HUDEP-2 (cell line): ENCODE data around the gene CABP7.
"Not testable (repeated sequence)": the region's sequence is repeated elsewhere in the genome, so short reads cannot be mapped to it uniquely, and the experiment has no call there.

Experiments used
- DNase-seq, 76 experiments: peaks; one replicate each; lab custom pipeline; 2025; ENCODE audit not compliant: unreplicated experiment in 76 of 76; lab: John Stamatoyannopoulos, UW

The CABP7 gene

DNA sequence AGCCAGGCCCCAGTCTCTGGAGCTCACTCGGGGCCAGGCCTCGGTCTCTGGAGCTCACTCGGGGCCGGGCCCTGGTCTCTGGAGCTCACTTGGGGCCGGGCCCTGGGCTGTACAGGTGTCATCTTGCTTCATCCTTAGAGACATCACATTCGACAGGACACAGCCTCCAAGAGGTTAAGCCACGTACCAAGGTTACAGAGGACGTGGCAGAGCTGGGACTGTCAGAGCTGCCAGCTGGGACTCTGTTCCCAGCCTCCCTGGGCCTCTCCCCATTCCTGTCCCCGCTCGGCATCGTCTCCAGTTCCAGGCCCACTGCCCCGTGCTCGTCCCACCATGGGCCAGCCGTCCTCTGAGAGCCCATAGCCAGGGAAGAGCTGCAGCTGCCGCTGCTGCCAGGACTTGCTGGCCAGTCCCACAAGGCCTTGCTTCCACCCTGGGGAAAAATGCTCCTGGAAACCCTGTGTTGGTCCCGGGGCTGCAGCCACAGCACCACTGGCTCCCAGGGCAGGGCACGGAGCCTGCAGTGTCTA lies 19.6 kb downstream of the CABP7 start:
- no peak for DNase-seq

- DNase-seq: no peak
Observed at GRCh38 chr22:29740216-29740615, 20.4 kb downstream of the CABP7 start.

- DNase-seq: no peak
Observed at GRCh38 chr22:29741926-29742325, 22.1 kb downstream of the CABP7 start.

DNA sequence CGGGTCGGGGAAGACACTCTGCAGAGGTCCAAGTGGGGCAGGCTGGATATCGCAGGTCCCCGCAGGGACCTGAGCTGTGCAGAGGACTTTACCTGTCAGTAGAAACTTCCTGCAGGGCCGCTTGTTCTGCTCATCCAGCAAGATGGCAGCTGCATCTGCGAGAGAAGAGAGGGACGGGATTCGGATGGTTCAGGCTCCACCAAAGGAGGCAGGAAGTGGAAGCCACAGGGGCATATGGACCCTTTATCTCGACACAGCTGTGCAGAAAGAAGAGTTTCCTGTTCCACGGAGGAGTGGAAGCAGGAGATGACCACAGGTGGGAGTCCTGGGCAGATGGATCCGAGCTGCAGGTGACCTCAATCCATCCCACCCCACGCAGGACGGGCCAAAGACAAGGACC lies 22.5 kb downstream of the CABP7 start:
- no peak for DNase-seq

- DNase-seq: no peak
Observed at GRCh38 chr22:29744902-29745301, 25.1 kb downstream of the CABP7 start.

GRCh38 chr22:29747832-29748231 lies 28.0 kb downstream of the CABP7 start:
- peak in 7 of 76 experiments; percentile 10 to 32 (median 18) for DNase-seq

GRCh38 chr22:29748248-29748893 lies 28.6 kb downstream of the CABP7 start:
- DNase-seq: no peak

GRCh38 chr22:29750029-29750428 lies 30.2 kb downstream of the CABP7 start:
- DNase-seq: no peak

- peak in 5 of 76 experiments; percentile 10 to 19 (median 14) for DNase-seq
Observed at GRCh38 chr22:29750559-29751538, 31.0 kb downstream of the CABP7 start.

DNA sequence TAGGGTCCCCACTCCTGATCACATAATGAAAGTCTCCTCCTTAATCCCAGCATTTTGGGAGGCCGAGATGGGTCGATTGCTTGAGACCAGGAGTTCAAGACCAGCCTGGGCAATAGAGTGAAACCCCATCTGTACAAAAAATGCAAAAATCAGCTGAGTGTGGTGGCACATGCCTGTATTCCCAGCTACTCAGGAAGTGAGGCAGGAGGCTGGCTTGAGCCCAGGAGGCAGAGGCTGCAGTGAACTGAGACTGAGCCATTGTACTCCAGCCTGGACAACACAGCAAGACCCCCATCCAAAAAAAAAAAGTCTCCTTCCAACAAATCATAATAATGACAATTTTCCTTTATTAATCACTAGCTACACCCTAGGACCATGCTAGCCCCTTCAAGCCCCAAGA lies 31.9 kb downstream of the CABP7 start:
- DNase-seq: no peak

DNA sequence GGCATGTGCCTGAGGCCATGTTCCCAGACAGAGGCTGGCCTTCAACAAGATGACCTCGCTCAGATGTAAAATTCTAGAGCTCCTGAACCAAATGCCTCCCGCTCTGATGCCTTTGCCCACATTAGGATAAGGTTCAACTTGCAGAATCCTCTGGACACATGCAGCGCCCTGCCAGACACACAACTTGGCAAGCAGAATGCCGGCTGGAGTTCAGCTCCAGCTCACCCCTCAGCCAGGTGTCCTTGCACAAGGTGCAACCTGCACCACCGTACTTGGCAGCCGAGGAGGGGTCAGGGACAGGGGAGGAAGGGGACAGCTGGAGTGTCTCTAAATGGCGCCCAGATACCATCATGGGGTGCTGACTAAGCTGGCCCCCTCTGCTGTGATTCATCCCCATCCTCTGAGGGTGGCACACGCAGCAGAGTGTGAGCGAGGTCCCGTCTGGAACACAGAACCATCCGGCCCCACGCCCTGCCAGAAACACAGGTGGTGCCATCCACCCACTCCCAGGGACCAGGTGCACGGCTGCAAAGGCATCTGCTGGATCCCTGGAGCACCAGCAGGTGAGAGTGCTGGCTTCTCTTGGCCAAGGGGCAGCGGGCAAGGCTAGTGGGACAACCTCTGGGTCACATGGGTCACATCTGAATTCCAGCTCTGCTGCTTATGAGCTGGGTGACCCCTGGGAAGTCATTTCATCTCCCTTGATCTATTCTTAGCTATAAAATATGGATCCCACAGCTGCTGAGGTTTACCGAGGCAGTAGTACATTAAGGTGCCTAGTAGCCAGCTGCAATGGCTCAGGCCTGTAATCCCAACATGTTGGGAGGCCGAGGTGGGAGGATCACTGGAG lies 34.2 kb downstream of the CABP7 start:
- DNase-seq: no peak

DNA sequence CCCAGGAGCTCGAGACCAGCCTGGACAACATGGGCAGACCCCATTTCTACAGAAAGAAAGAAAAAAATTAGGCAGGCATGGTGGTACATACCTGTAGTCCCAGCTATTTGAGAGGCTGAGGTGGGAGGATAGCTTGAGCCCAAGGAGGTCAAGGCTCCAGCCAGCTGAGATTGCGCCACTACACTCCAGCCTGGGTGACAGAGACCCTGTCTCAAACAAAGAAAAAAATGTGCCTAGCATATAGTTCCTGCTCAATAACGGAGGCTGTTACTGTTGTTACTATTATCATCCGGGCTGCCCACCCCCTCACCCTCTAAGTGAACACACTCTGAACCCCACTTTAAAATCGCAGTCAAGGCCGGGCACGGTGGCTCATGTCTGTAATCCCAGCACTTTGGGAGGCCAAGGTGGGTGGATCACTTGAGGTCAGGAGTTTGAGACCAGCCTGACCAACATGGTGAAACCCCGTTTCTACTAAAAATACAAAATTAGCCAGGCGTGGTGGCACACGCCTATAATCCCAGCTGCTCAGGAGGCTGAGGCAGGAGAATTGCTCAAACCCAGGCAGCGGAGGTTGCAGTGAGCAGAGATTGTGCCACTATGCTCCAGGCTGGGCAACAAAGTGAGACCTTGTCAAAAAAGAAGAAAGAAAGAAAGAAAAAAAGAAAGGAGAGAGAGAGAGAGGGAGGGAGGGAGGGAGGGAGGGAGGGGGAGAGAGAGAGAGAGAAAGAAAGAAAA lies 35.0 kb downstream of the CABP7 start:
- not testable (repeated sequence) for DNase-seq

DNA sequence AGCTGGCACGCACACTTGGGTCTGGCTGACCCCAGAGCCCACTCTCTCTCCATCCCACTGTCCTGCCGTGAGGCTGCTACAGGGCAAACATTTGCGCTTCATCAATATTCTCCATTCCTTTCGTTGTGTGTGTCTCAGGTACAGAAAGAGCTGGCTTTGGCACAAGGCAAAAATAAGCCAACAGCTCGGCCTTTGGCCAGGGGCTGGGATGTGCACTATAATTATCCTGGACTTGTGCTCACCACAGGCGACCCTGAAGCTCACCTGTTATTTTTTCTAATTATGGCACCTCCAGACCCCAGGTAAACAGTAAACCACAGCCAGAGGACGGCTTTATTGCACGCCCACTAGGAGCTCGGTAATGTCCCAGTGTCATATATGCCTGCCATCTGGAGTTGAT lies 36.1 kb downstream of the CABP7 start:
- no peak for DNase-seq

DNA sequence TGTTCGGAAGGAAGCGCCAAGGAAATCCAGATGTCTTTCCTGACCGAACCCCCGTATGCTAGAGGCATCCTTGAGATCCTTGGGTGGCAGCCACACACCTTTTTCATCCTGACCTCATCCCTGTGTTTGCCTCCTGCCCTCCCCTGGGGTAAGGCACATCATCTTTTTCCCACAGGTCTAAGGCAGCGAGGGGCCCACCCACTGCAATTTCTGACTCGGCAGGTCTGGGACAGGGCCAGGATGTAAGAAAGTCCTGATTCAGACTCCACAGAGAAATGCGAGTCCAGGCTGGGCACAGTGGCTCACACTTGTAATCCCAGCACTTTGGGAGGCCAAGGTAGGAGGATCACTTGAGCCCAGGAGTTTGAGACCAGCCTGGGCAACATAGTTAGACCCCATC lies 36.5 kb downstream of the CABP7 start:
- no peak for DNase-seq

DNA sequence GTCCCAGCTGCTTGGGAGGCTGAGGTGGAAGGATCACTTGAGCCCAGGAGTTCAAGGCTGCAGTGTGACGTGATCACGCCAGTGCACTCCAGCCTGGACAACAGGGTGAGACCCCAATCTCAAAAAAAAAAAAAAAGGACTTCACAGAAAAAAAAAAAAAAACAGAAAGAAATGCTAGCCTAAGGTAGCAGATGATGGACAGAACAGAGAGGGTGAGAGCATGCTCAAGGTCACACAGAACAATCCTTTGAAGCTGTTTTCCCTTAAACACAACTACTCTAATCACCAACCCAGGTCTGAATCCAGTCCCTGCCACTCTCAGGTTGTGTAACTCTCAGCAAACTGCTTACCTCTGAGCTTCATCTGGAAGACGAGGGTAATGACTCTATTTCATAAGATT lies 37.3 kb downstream of the CABP7 start:
- DNase-seq: no peak

DNA sequence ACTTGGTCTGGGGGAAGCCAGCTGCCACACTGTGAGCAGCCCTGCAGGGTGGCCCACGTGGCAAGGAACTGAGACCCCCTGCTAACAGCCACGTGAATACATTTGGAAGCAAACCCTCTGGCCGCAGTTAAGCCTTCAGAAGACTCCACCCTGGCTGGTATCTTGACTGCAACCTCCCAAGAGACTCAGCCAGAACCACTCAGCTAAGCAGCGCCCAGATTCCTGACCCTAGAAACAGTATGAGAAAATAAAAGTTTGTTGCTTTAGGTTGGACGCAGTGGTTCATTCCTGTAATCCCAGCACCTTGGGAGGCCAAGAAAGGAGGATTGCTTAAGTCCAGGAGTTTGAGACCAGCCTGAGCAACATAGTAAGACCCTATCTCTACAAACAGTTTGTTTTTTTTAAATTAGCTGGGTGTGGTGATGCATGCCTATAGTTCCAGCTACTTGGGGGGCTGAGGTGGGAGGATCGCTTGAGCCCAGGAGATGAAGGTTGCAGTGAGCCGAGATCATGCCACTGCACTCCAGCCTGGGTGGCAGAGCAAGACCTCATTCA lies 38.3 kb downstream of the CABP7 start:
- DNase-seq: peak in 1 of 76 experiments; percentile 15

- no peak for DNase-seq
Observed at GRCh38 chr22:29758959-29759358, 39.2 kb downstream of the CABP7 start.

DNA sequence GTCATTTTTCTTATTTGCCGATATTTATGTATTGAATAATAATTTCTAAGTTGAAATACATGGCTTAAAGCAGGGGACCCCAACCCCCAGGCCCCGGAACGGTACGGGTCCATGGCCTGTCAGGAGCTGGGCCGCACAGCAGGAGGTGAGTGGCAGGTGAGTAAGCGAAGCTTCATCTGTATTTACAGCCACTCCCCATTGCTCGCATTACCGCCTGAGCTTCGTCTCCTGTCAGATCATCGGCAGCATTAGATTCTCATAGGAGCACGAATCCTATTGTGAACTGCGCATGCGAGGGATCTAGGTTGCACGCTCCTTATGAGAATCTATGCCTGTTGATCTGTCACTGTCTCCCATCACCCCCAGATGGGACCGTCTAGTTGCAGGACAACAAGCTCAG lies 42.5 kb downstream of the CABP7 start:
- no peak for DNase-seq

- DNase-seq: peak in 20 of 76 experiments; percentile 9 to 38 (median 22)
Observed at GRCh38 chr22:29765905-29766631, 46.3 kb downstream of the CABP7 start.
